OCI-LY7 (cell line): ENCODE data around the gene ULK4. TPM values are rescaled to one million over a fixed set of nuclear protein-coding genes. Genes with fewer than 3 reads are reported as not detected.

Experiments
- BruUV-seq: library from RNA; stranded (reverse); fragments of 400-500 nt; replicated peaks from 2 replicates; lab custom pipeline; 2021; lab: Mats Ljungman, UMichigan
- CTCF ChIA-PET: fragments of 300-600 bp; sonication (Branson Sonifier 250); formaldehyde crosslinking; loops from one replicate; lab custom pipeline; 2022; ENCODE audit warnings: antibody characterized with exemption; ENCODE audit not compliant: unreplicated experiment; lab: Charles Lee
- POLR2A ChIA-PET: fragments of 300-600 bp; sonication (Branson Sonifier 250); formaldehyde crosslinking; loops from one replicate; lab custom pipeline; 2022; ENCODE audit warnings: antibody characterized with exemption; lab: Charles Lee
- DNase-seq: peaks from one replicate; pipeline ENCODE4 v3.0.0-alpha.2; 2015; ENCODE audit warnings: low spot score
- H2AFZ ChIP-seq: fragments of 200-600 bp; sonication (generic), shearing (Covaris generic); 2 replicates; pipeline ENCODE4 v1.6.1; 2014; ENCODE audit warnings: mild to moderate bottlenecking, antibody characterized with exemption, low read length, moderate library complexity
- H3K27ac ChIP-seq: fragments of 200-600 bp; sonication (generic); 2 replicates; pipeline ENCODE4 v1.5.1; 2014; ENCODE audit warnings: mixed run types, low read depth, mild to moderate bottlenecking, moderate library complexity, low read length, inconsistent platforms; ENCODE audit not compliant: poor library complexity, severe bottlenecking
- H3K36me3 ChIP-seq: fragments of 200-600 bp; sonication (generic); 2 replicates; pipeline ENCODE4 v1.6.1; 2014; ENCODE audit warnings: mild to moderate bottlenecking, antibody characterized with exemption, low read length, moderate library complexity, mixed read lengths; ENCODE audit not compliant: insufficient read depth
- H3K4me1 ChIP-seq: fragments of 200-600 bp; sonication (generic); 2 replicates; pipeline ENCODE4 v1.5.1; 2014; ENCODE audit warnings: mild to moderate bottlenecking, low read length; ENCODE audit not compliant: insufficient read depth, poor library complexity, severe bottlenecking
- H3K4me2 ChIP-seq: fragments of 200-600 bp; sonication (generic); 2 replicates; pipeline ENCODE4 v1.6.1; 2014; ENCODE audit warnings: mild to moderate bottlenecking, low read length
- H3K4me3 ChIP-seq: fragments of 200-600 bp; sonication (generic); 2 replicates; pipeline ENCODE4 v1.5.1; 2014; ENCODE audit warnings: mild to moderate bottlenecking, low read depth, low read length; ENCODE audit not compliant: poor library complexity, severe bottlenecking
- H3K79me2 ChIP-seq: fragments of 200-600 bp; sonication (generic); 2 replicates; pipeline ENCODE4 v1.6.1; 2016; ENCODE audit warnings: low read depth, mild to moderate bottlenecking, low read length, moderate library complexity, mixed read lengths; ENCODE audit not compliant: insufficient read depth
- H3K9me2 ChIP-seq: fragments of 200-600 bp; sonication (generic); 2 replicates; pipeline ENCODE4 v1.6.1; 2016; ENCODE audit warnings: mild to moderate bottlenecking, low read length, mixed read lengths; ENCODE audit not compliant: insufficient read depth
- H3K9me3 ChIP-seq: fragments of 200-600 bp; sonication (generic); 2 replicates; pipeline ENCODE4 v1.6.1; 2014; ENCODE audit warnings: mild to moderate bottlenecking, mixed run types, low read length, mixed read lengths
- H4K20me1 ChIP-seq: fragments of 200-600 bp; sonication (generic); 2 replicates; pipeline ENCODE4 v1.6.1; 2014; ENCODE audit warnings: mild to moderate bottlenecking, antibody characterized with exemption, low read length, moderate library complexity, mixed read lengths; ENCODE audit not compliant: insufficient read depth
- CTCF ChIP-seq: fragments of 200-600 bp; sonication (generic); conservative IDR thresholded peaks from 2 replicates; pipeline ENCODE4 v1.5.1; 2014; ENCODE audit warnings: mild to moderate bottlenecking, antibody characterized with exemption, low read length, moderate library complexity, mixed read lengths
- EZH2phosphoT487 ChIP-seq: fragments of 200-600 bp; sonication (generic); IDR thresholded peaks from 2 replicates; pipeline ENCODE4 v1.6.1; 2018; ENCODE audit warnings: low read depth, borderline replicate concordance, mild to moderate bottlenecking, mixed run types, antibody characterized with exemption, low read length, moderate library complexity, mixed read lengths
- intact Hi-C: fragments of 100-400 bp; cut with micrococcal nuclease; formaldehyde crosslinking; loops from one replicate; pipeline ENCODE4 v1.10.0; 2022; ENCODE audit not compliant: unreplicated experiment
- total RNA-seq, 2 experiments: library from RNA; depleted of rRNA in 1 of 2; stranded (reverse); fragments of >200 nt in 1 of 2; shearing (Covaris generic) in 1 of 2; gene quantifications; 2 replicates each; pipeline ENCODE4 v1.2.3, GENCODE V29; 2014 to 2022

ULK4 gene
- total RNA-seq, 2 experiments from 2014 or later: 18.9 to 21.0 TPM

- DNase-seq: no peak
- BruUV-seq: no TSS peak
- Histone ChIP-seq H3K4me2 (no peak overlapping the region), H3K9me2 (no peaks in the 10 kb centered on the region), H4K20me1 (no peaks in the 10 kb centered on the region), H3K27ac (no peak overlapping the region), H2AFZ (no peak overlapping the region), H3K4me3 (no peak overlapping the region), H3K36me3 (no peaks in the 10 kb centered on the region), H3K9me3 (no peaks in the 10 kb centered on the region), H3K79me2 (no peaks in the 10 kb centered on the region), H3K4me1 (peaks cover 6% of the 10 kb centered on the region)
- TF ChIP-seq CTCF (no peak), EZH2phosphoT487 (no peak)
- ChIA-PET CTCF (no interaction called here), POLR2A (interaction anchor here (0.6 kb wide), 1 partner anchor 374 kb away, joined by 3 read pairs; no protein-coding TSS in a partner anchor)
- intact Hi-C loops: no loop called here
These were observed 713.4 kb downstream of the ULK4 start for GRCh38 chr3:41248525-41248924.

DNA sequence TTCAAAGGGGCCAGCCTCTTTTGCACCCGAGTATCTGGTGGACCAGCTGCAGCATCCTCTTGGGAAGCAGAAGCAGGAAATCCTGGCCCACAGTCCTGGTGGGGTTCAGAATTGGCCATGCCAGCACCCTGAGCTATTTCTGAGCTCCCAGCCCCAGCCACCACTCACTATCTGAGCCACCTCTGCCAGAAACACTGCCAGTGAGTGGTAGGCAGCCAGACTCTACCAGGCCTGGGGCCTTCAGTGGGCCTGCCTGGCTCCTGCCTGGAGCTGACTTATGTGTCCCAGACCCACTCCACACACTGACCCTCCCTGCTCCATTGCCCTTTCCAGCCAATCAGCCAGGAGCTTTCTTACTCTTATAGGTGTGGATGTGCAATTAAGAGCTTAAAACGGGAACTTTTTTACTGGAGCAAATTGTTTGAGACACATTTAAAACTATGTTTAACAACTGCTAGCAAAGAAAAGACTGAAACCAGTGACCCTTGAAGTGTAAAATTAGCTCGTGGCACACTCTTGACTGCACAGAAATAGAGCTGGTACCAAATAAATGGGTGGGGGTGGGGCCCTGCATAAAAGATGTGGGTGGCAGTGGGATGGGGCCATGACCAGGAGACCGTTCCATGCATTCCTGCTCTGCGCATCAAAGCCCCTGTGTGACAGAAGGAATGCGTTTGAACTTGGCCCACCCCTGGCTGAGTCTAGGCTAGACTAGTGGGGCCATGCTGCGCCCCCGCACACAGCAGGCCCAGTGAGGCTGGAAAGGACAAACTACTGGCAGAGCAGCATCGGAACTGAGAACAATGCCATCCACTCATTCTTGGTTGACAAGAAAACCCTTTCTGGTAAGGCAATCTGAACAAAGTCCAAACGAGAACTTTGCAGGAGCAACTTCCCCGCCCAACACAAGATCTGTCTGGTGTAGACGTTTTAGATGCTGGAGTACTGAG is 714.6 kb downstream of the ULK4 start:
- H4K20me1 ChIP-seq: no peaks in the 10 kb centered on the region; the same call in 1 of the 2 replicates
- H3K79me2 ChIP-seq: no peaks in the 10 kb centered on the region
- H2AFZ ChIP-seq: no peak overlapping the region
- H3K4me3 ChIP-seq: no peak overlapping the region
- peaks cover under 1% of the 10 kb centered on the region; the same call in 1 of the 2 replicates for H3K36me3 ChIP-seq
- POLR2A ChIA-PET: interaction anchor here (1.2 to 1.3 kb wide), 2 partner anchors 25 to 32 kb away, joined by 5 to 6 read pairs; no protein-coding TSS in a partner anchor
- H3K27ac ChIP-seq: no peak overlapping the region
- peaks cover 6% of the 10 kb centered on the region for H3K4me1 ChIP-seq
- TF ChIP-seq CTCF: no peak
- no peak for TF ChIP-seq EZH2phosphoT487
- intact Hi-C loops: no loop called here
- H3K9me2 ChIP-seq: no peaks in the 10 kb centered on the region
- no peak for DNase-seq
- no peak overlapping the region for H3K4me2 ChIP-seq
- no peaks in the 10 kb centered on the region for H3K9me3 ChIP-seq
- no TSS peak for BruUV-seq
- CTCF ChIA-PET: no interaction called here
